Upper lobe of right lung (tissue), 1 donor: ENCODE results near the gene CSNK2A2. TPM values are rescaled to one million over a fixed set of nuclear protein-coding genes. Genes with fewer than 3 reads are reported as not detected.

Experiments
- ATAC-seq: fragments of 200-7000 bp; cut with Tn5 transposase; one replicate; pipeline ENCODE4 v1.9.1; 2020; ENCODE audit warnings: mild to moderate bottlenecking, moderate library complexity
- DNase-seq: peaks from one replicate; pipeline ENCODE4 v3.0.0-alpha.2; 2020
- H3K27ac ChIP-seq: fragments of 200-600 bp; one replicate; pipeline ENCODE4 v1.8.0; 2022
- H3K27me3 ChIP-seq: fragments of 200-600 bp; one replicate; pipeline ENCODE4 v1.8.0; 2022; ENCODE audit warnings: mild to moderate bottlenecking
- H3K36me3 ChIP-seq: fragments of 200-600 bp; one replicate; pipeline ENCODE4 v1.8.0; 2022
- H3K4me1 ChIP-seq: fragments of 200-600 bp; one replicate; pipeline ENCODE4 v1.8.0; 2022
- H3K4me3 ChIP-seq: fragments of 200-600 bp; one replicate; pipeline ENCODE4 v1.8.0; 2022; ENCODE audit warnings: mild to moderate bottlenecking
- H3K9me3 ChIP-seq: fragments of 200-600 bp; one replicate; pipeline ENCODE4 v1.8.0; 2022
- intact Hi-C: fragments of 100-400 bp; cut with DNase I; formaldehyde crosslinking; loops from one replicate; pipeline ENCODE4 v1.11.0; 2022
- total RNA-seq: library from RNA; stranded (reverse); fragmentation: NEBNext Ultra II Directional; extraction: Animal tissue kit (Norgen Biotek cat#: 25700); gene quantifications from one replicate; pipeline ENCODE4 v1.2.1, GENCODE V29; 2021
- TF ChIP-seq, protein P1 (sequence below): fragments of 200-600 bp; IDR thresholded peaks from one replicate; pipeline ENCODE4 v1.8.0; 2022; ENCODE audit warnings: antibody characterized with exemption
- donor health status: DM: no; HTN: yes; CAD: no; lungs with severe emphysema.

The CSNK2A2 gene
- total RNA-seq, 1 donor from 2014 or later = 69.0 TPM

- no peak for DNase-seq
These were observed 443 bp downstream of the CSNK2A2 start for GRCh38 chr16:58197314-58198012.

DNA sequence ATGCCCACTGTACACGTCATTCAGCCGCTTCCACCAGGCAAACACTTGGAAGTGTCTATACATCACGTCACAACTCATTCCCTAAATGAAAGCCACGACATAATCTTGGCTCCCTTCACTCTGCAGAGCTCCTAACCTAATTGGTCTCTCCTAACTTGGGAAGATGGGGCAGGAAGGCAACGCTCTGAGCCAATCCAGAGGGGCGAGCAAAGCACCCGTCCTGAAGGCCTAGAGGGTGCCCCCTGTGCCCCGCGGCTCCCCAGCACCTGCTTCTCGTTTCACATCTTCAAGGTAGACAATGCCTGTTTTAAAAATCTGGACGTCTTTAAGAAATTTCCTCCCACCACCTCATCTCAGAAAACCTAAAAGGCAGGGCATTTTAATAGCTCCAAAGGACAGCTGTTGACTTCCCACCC lies 1.0 kb downstream of the CSNK2A2 start:
- Histone ChIP-seq H3K27ac (peak overlapping the region; percentile 18), H3K4me3 (peak overlapping the region; percentile 79), H3K9me3 (no peaks in the 10 kb centered on the region), H3K27me3 (no peaks in the 10 kb centered on the region), H3K4me1 (peaks cover 6% of the 10 kb centered on the region), H3K36me3 (peaks cover 36% of the 10 kb centered on the region)
- ATAC-seq (peak; percentile 8), DNase-seq (no peak)
- intact Hi-C loops = no loop called here
- TF ChIP-seq, protein P1, sequence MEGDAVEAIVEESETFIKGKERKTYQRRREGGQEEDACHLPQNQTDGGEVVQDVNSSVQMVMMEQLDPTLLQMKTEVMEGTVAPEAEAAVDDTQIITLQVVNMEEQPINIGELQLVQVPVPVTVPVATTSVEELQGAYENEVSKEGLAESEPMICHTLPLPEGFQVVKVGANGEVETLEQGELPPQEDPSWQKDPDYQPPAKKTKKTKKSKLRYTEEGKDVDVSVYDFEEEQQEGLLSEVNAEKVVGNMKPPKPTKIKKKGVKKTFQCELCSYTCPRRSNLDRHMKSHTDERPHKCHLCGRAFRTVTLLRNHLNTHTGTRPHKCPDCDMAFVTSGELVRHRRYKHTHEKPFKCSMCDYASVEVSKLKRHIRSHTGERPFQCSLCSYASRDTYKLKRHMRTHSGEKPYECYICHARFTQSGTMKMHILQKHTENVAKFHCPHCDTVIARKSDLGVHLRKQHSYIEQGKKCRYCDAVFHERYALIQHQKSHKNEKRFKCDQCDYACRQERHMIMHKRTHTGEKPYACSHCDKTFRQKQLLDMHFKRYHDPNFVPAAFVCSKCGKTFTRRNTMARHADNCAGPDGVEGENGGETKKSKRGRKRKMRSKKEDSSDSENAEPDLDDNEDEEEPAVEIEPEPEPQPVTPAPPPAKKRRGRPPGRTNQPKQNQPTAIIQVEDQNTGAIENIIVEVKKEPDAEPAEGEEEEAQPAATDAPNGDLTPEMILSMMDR = no peak

More at GRCh38 chr16:58197314-58198012, 443 bp downstream of the CSNK2A2 start:
- H3K36me3 ChIP-seq = peaks cover 31% of the 10 kb centered on the region
- H3K4me3 ChIP-seq = peak overlapping the region; percentile 79
- H3K27ac ChIP-seq = peak overlapping the region; percentile 18
- no peaks in the 10 kb centered on the region for H3K27me3 ChIP-seq
- H3K9me3 ChIP-seq = no peaks in the 10 kb centered on the region
- intact Hi-C loops = no loop called here
- H3K4me1 ChIP-seq = peaks cover 6% of the 10 kb centered on the region
- TF ChIP-seq, protein P1 = no peak
- ATAC-seq = peak; percentile 29

DNA sequence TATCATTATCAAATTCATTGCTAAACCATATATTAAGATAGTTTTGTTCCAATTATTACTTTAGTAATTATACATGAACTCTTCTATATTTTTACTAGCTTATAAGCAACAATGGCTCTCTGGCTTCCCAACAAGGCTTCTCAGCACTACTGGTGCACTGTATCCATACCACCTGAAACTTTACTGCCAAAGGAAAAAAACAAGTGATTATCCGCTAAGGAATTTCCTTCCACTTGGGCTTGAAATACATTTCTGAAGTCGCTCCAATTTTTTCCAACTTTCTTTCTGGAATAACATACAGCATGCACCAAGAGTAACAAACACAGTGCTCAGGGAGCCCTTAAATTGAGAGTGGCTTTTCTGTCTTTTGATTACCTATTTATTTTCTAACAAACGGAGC lies 2.1 kb downstream of the CSNK2A2 start:
- intact Hi-C loops = no loop called here
- ATAC-seq (no peak), DNase-seq (no peak)
- Histone ChIP-seq H3K27me3 (no peaks in the 10 kb centered on the region), H3K4me1 (peaks cover 6% of the 10 kb centered on the region), H3K4me3 (no peak overlapping the region), H3K36me3 (peaks cover 42% of the 10 kb centered on the region), H3K9me3 (no peaks in the 10 kb centered on the region), H3K27ac (no peak overlapping the region)
- TF ChIP-seq, protein P1 = no peak

DNA sequence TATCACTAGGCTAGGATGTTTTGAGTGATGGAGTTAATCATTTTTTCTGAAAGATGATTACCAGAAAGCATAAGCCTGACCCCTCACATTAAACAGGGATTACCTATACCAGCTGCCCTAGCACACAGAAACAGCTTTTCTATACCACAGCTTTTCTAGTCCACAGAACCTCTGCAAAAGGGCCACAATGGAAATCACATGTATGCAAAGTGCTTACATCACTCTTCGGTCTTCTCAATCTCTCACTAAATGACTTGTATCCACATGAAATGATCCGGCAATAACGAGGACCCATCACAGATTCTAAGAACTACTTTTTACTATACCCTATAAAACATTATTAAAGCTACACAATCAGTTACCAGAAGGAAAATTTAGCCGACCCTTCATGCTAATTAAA lies 2.6 kb downstream of the CSNK2A2 start:
- TF ChIP-seq, protein P1 = no peak
- Histone ChIP-seq H3K27me3 (no peaks in the 10 kb centered on the region), H3K27ac (no peak overlapping the region), H3K4me1 (peaks cover 6% of the 10 kb centered on the region), H3K4me3 (no peak overlapping the region), H3K36me3 (peaks cover 46% of the 10 kb centered on the region), H3K9me3 (no peaks in the 10 kb centered on the region)
- DNase-seq (no peak), ATAC-seq (no peak)
- intact Hi-C loops = no loop called here

GRCh38 chr16:58194790-58195189 lies 3.1 kb downstream of the CSNK2A2 start:
- no peak overlapping the region for H3K27ac ChIP-seq
- H3K36me3 ChIP-seq = peaks cover 51% of the 10 kb centered on the region
- intact Hi-C loops = no loop called here
- DNase-seq = no peak
- H3K4me3 ChIP-seq = no peak overlapping the region
- ATAC-seq = no peak
- H3K9me3 ChIP-seq = no peaks in the 10 kb centered on the region
- H3K4me1 ChIP-seq = peaks cover 6% of the 10 kb centered on the region
- TF ChIP-seq, protein P1 = no peak
- H3K27me3 ChIP-seq = no peaks in the 10 kb centered on the region
